DMS79 treated with DMSO at 0.1 percent for 48 hours (cell line): ENCODE results near the gene ASB1.
"Not testable (repeated sequence)": the region's sequence is repeated elsewhere in the genome, so short reads cannot be mapped to it uniquely, and the experiment has no call there.

ENCODE experiments used
- DNase-seq: peaks from one replicate; lab custom pipeline; 2025; lab: John Stamatoyannopoulos, UW

The ASB1 gene

GRCh38 chr2:238423561-238424312 is 3.0 kb upstream of the ASB1 start:
- DNase-seq = no peak

- no peak for DNase-seq
Measured at GRCh38 chr2:238424313-238424700, 2.4 kb upstream of the ASB1 start.

DNA sequence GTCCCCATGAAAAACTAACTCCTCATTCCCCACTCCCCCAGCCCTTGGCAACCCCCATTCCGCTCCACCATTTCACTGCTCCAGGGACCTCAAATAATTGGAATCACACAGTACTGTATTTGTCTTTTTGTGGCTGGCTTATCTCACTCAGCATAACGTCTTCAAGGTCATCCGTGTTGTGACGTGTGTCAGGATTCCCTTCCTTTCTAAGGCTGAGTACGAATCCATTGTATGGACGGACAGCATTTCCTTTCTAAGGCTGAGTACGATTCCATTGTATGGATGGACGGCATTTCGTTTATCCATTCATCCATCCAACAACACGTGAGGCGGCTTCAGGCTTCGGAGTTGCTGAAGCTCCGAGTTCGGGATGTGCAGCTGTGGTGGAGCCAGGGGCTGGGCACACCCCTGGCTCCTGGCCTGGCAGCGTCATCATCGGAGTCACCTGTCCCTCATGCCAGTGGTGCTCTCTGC is 1.2 kb upstream of the ASB1 start:
- no peak for DNase-seq

- DNase-seq = no peak
Measured at GRCh38 chr2:238425979-238426567, 654 bp upstream of the ASB1 start.

DNA sequence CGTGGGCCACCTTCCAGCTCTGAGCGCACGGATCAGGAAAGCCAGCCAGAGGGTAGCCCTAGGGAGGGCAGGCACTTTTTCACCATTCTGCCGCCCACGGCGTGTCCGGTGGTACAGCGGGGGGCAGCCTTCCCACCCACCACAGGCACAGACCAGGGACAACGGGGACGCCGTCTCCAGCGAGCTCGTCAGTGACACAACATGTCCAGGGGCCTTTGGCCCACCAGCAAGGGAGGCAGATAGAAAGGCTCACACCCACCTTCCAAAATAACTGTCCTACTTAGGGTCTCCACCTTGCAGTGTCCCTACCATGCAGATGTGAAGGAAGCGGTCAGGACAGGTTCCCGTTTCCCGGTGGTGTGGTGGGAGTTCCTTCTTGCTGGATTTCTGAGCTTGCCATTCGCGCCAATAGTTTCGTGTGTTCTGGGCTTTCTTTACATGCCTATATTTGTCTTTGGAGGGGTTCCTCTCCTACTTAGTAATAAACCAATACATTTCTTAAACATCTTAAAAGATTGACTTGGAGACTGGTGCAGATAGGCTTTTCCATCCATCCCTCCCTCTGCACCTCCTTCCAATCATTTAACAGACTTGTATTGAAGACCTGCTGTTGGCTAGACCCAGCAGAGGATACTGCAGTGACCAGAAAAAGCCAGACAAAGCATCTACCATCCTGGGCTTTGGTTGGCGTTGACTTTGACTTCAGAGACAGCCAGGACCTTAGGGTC is 872 bp downstream of the ASB1 start:
- DNase-seq = no peak

- no peak for DNase-seq
Measured at GRCh38 chr2:238428866-238429265, 2.1 kb downstream of the ASB1 start.

GRCh38 chr2:238430781-238431180 is 4.1 kb downstream of the ASB1 start:
- no peak for DNase-seq

DNA sequence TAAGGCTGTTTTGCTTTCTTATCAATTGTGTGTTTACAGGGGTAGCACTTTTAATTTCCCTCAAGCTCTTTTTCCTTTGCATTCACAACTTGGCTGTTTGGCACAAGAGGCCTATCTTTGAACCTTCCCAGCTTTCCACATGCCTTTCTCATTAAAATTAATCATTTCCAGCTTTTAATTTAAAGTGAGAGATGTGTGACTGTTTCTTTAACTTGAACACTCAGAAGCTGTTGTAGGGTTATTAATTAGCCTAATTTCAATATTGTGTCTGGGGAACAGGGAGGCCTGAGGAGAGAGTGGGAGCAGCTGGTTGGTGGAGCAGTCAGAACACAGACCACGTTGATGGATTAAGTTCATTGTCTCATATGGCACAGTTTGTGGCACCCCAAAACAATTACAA is 4.7 kb downstream of the ASB1 start:
- DNase-seq = no peak

- no peak for DNase-seq
Measured at GRCh38 chr2:238433300-238433915, 6.7 kb downstream of the ASB1 start.

DNA sequence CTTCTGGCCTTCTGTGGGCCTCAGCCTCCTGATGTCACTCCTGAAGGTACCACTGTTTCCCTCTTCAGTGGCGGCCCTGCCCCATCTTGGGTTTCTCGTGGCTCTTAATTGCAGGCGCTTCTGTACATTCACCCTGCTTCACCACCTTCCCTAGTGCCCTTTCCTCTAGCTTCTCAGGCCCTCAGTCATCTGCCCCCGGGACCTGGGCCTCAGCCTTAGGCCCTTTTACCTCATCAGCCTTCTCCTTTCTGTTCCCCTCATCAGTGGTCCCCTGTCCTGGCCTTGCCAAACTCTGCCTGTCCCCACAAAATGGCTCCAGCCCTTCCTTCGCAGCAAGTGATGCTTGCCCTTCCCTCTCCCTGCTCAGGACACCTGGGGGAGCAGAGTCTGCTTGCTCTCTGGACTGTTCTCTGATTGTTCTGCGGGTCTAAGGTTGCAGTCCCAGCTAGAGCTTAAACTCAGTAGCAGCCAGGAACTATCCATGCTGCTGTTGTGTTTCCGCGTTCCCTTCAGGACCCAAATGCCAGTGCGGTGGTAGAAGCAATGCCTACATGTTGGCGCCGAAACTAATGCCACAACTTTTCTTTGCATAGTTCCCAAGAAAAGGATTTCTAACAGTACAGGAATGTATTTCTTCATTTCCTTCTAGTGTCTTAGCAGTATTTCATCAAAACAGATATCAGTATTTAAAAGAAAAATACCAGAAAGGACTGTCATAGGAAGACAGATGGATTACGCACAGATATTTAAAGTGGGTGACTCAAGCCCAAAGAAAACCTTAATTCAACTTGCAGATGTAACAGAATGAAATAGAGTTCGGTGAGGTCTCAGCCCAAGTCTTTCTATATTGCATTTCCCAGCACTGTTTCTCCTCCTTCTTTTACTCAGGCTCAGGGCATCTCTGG is 7.5 kb downstream of the ASB1 start:
- no peak for DNase-seq

- no peak for DNase-seq
Measured at GRCh38 chr2:238434846-238435751, 8.4 kb downstream of the ASB1 start.

DNA sequence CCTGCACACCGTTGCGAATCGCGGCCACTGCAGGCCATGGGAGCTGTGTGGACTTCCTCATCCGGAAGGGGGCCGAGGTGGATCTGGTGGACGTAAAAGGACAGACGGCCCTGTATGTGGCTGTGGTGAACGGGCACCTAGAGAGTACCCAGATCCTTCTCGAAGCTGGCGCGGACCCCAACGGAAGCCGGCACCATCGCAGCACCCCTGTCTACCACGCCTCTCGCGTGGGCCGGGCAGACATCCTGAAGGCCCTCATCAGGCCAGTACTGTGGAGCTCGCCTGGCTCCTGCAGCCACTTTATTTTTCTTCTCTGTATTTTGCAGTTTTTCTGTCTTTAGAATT is 9.0 kb downstream of the ASB1 start:
- DNase-seq = no peak

DNA sequence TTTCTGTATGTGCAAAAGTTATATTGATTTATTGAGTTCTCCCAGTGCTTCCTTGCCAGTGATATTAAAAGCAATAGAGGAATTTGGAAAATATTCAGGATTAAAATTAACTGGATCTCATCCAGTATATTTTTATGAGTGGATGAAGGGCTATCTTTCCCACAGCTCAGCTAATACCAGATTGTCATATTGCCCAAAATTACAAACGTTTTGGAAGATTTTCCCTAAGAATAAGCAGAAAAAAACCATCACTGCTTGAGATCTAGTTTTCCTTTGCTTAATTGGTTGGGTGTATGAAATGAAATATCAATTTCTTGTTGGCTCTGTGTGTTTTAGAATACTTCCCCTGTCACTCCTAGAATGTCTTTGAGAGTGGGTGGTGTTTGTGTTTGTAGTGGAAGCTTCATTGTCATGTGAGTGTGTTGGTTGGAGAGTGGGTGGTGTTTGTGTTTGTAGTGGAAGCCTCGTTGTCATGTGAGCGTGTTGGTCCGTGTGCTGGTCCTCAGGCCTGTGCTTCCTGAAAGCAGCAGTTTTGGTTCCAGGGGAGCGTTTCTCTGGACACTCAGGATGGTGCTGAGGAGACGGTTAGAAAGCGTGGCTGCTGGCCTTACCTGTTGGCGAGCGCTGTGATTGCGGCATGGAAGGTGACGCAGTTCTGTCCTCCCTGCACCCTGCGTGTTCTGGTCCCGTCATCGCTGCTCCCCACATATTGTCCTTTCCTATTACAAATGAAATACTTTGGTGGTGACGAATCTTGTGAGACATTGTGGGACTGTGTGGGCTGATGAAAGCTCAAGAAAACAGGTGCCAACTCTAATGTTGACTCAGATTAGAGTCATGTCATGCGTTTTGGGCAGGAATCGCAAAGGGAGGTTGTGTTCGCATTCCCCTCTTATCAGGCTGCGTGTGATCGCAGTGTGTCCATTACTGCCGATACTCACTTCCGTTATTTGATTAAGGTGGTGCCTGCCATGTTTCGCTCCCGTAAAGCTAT is 12.4 kb downstream of the ASB1 start:
- no peak for DNase-seq

DNA sequence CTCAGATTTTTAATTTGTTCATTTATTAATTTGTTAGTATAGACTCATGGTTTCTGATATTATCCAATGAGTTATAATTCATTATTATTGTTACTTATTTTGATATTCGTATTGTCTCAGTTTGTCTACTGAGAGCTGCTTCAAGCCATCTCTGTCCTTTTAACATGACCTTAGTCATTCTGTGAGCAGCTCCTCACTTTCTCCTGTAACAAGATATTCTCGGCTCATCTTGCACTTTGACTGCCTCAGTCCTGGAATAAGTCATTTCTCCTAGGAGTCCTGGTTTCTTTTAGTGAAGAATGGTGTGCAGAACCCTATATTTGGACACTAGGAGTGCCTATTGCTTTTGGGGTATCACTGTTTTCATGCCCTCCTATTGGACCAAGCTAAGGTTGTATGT is 13.2 kb downstream of the ASB1 start:
- no peak for DNase-seq

DNA sequence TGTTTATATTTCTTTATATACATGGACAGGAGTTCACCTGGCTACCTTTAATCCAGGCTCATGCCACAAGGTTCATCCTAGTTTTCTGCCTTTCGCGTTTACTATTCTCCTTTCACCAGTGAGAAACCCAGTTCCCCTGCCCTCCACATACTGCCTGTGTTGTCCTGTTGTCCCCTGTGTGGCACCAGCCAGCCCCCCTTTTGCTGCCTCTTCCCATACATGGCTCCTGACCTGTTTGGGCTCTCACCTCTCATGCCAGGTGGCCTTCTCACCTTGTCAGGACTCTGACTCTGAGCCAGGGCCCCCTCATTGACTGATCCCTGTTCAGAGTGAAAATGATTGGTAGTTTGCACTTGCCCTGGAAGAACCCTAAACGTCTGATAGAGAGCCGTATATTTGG is 13.6 kb downstream of the ASB1 start:
- DNase-seq = no peak

DNA sequence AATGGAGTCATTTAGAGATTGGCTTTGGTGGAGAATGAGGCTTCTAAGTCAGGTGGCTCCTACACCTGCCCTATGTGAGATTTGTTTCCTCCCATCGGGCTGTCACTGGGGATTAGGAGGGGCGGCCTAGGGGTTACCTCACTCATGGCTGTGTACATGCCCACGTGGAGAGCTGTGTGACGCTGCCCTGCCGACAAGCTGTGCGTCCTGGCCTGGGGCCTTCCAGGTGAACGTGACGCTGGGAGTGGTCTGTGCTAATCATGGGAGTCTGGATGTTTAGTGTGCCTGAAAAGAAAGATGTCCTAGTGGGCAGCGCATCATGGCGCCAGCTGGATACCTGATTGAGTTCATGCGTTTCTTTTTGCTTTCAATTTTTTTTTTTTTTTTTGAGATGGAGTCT is 14.0 kb downstream of the ASB1 start:
- DNase-seq = no peak

- DNase-seq = no peak
Measured at GRCh38 chr2:238441262-238442114, 14.8 kb downstream of the ASB1 start.

GRCh38 chr2:238442257-238442656 is 15.5 kb downstream of the ASB1 start:
- not testable (repeated sequence) for DNase-seq

- no peak for DNase-seq
Measured at GRCh38 chr2:238444242-238444641, 17.5 kb downstream of the ASB1 start.
